Gastroesophageal sphincter (tissue), 4 donors: ENCODE results near the gene OGA. TPM values are rescaled to one million over a fixed set of nuclear protein-coding genes. Genes with fewer than 3 reads are reported as not detected.

ENCODE experiments used
- ATAC-seq: fragments of 150-250 bp; one replicate; pipeline ENCODE4 v1.9.1; 2016; ENCODE audit warnings: mild to moderate bottlenecking, moderate library complexity
- H3K27ac ChIP-seq, 4 donors: fragments of 200-600 bp; sonication (generic) in 3 of 4; 1 replicate in 3 of 4; 2 replicates in 1 of 4; pipeline ENCODE4 v1.5.1; 2016 to 2019
- H3K27me3 ChIP-seq: fragments of 200-600 bp; sonication (generic); one replicate; pipeline ENCODE4 v1.5.1; 2019
- H3K36me3 ChIP-seq, 2 donors: fragments of 200-600 bp; sonication (generic); one replicate each; pipeline ENCODE4 v1.5.1; 2019; ENCODE audit warnings: control low read depth in 1 of 2
- H3K4me1 ChIP-seq, 3 donors: fragments of 200-600 bp; sonication (generic); 1 replicate in 2 of 3; 2 replicates in 1 of 3; pipeline ENCODE4 v1.5.1; 2016 to 2019; ENCODE audit warnings: control low read depth in 2 of 3
- H3K4me3 ChIP-seq, 2 donors: fragments of 200-600 bp; sonication (generic); one replicate each; pipeline ENCODE4 v1.5.1; 2019; ENCODE audit warnings: mild to moderate bottlenecking in 1 of 2, moderate library complexity in 1 of 2
- H3K9me3 ChIP-seq, 3 donors: fragments of 200-600 bp; sonication (generic); one replicate each; pipeline ENCODE4 v1.5.1; 2017 to 2019; ENCODE audit warnings: control low read depth in 2 of 3
- EP300 ChIP-seq: sonication (generic); formaldehyde crosslinking; IDR thresholded peaks from one replicate; pipeline ENCODE4 v1.6.1; 2017; ENCODE audit warnings: antibody characterized with exemption, mild to moderate bottlenecking
- POLR2A ChIP-seq, 2 donors: fragments of 450-650 bp; IDR thresholded peaks; one replicate each; pipeline ENCODE4 v1.6.1; 2017; ENCODE audit warnings: antibody characterized with exemption in 2 of 2, mild to moderate bottlenecking in 2 of 2, moderate library complexity in 1 of 2
- POLR2AphosphoS5 ChIP-seq: sonication (generic); formaldehyde crosslinking; IDR thresholded peaks from one replicate; pipeline ENCODE4 v1.6.1; 2017; ENCODE audit warnings: antibody characterized with exemption
- WGBS, 2 donors: methylation state at CpG; one replicate each; pipeline ENCODE4 v1.1.5; 2018; ENCODE audit warnings: low coverage in 1 of 2; 5-methylcytosine and 5-hydroxymethylcytosine counted together
- total RNA-seq, 4 donors: library from RNA; depleted of rRNA; stranded (reverse); fragments of >200 nt; gene quantifications; one replicate each; pipeline ENCODE4 v1.1.0, GENCODE V29; 2016
- TF ChIP-seq, protein P1 (sequence below), 4 experiments: fragments of 200-600 bp in 2 of 4; fragments of 450-650 bp in 2 of 4; sonication (generic) in 1 of 4; IDR thresholded peaks; one replicate each; pipeline ENCODE4 v1.5.1; 2017 to 2019; ENCODE audit warnings: antibody characterized with exemption in 4 of 4, mild to moderate bottlenecking in 2 of 4, moderate library complexity in 2 of 4

Gene OGA
- total RNA-seq, 4 donors from 2014 or later = 92.5 to 163 (median 115) TPM

DNA sequence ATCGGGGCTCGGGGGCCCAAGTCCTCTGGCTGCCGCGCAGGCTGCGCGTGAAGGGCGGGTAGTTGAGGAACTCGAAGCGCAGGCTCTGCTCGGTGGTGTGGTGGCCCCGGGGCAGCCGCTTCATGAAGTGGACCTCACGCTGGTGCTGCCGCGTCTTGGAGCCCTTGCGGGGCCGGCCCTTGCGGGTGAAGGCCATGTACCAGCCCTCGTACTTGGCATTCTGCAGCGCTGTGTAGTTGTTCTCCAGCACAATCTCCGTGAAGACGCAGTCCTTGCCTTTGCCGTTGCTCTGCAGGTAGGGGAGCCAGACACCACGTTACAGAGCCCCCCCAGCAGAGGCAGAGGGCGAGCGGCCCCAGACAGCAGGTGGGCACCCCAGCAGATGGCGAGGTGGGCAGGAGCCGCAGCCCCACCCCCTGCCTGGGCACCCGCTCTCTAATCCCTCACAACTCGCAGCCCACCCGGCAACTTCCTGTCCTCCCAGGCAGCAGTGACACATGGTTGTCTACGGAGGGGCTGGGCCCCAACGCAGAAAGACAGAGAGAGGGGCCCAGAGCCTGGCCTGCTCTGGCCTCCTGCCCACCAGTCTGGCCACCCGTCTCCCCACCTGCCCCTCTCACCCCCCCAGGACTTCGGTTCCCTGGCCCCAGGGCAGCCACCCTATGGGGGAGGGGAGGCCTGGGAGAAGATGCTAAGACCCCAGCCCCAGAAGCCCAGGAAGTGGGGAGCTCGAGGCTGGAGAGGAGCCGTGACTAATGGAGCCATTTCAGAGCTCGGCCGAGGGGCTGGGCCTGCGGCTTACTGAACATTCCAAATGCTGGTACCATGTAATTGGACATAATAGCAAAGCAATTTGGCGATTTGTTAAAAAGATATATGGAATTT lies 47.7 kb downstream of the OGA start:
- no peaks in the 10 kb centered on the region for H3K36me3 ChIP-seq
- ATAC-seq = no peak
- 81 to 100% methylated on average over 1 to 6 of the region's 41 CpGs for WGBS, 2 donors
- TF ChIP-seq EP300 (no peak), POLR2AphosphoS5 (no peak), POLR2A (IDR thresholded peaks at IDR 0.05) (no peak)
- TF ChIP-seq, protein P1, sequence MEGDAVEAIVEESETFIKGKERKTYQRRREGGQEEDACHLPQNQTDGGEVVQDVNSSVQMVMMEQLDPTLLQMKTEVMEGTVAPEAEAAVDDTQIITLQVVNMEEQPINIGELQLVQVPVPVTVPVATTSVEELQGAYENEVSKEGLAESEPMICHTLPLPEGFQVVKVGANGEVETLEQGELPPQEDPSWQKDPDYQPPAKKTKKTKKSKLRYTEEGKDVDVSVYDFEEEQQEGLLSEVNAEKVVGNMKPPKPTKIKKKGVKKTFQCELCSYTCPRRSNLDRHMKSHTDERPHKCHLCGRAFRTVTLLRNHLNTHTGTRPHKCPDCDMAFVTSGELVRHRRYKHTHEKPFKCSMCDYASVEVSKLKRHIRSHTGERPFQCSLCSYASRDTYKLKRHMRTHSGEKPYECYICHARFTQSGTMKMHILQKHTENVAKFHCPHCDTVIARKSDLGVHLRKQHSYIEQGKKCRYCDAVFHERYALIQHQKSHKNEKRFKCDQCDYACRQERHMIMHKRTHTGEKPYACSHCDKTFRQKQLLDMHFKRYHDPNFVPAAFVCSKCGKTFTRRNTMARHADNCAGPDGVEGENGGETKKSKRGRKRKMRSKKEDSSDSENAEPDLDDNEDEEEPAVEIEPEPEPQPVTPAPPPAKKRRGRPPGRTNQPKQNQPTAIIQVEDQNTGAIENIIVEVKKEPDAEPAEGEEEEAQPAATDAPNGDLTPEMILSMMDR (IDR thresholded peaks at IDR 0.05) = no peak
- H3K27me3 ChIP-seq = peaks cover 89% of the 10 kb centered on the region
- H3K4me1 ChIP-seq = peaks cover 0 to 26% (median 11%) of the 10 kb centered on the region in 3 donors
- H3K27ac ChIP-seq = no peak overlapping the region
- no peaks in the 10 kb centered on the region for H3K9me3 ChIP-seq
- no peak overlapping the region for H3K4me3 ChIP-seq

DNA sequence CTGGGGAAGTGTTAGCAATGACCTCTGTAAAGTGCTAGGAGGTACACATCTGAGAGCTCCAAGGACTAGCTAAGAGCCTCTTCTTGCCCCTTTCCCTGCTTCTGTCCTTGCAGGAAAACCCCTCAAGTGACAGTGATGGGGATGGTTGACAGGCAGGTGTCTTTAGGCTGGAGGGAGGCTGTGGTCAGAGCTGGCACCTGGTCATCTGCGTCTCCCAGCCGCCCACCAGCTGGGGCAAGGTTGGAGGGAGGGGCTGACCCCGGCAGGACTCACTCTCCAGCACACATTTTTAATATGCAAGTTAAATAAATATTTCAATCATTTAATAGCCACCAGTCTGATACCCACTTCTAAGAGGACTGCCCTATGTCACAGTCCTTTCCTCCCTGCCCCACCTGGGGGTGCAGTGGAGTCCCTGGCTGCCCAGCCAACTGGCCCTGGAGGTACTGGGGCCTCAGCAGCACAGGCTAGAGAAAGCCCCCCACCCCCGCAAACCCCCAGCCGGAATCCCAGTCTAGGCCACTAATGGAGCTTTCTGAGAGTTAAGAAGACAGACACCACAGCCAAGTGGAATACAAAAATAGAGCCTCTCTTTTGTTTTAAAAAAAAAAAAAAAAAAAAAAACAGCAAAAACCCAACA lies 48.6 kb downstream of the OGA start:
- Histone ChIP-seq H3K36me3 (no peaks in the 10 kb centered on the region), H3K4me1 (peaks cover 0 to 16% (median 3%) of the 10 kb centered on the region in 3 donors), H3K4me3 (no peak overlapping the region), H3K27me3 (peaks cover 87% of the 10 kb centered on the region), H3K9me3 (no peaks in the 10 kb centered on the region), H3K27ac (no peak overlapping the region)
- no peak for ATAC-seq
- TF ChIP-seq EP300 = no peak
- whole genome bisulfite sequencing, 2 donors = 69 to 80% methylated on average over 1 to 2 of the region's 5 CpGs

GRCh38 chr10:101768791-101769170 lies 49.5 kb downstream of the OGA start:
- no peak for ATAC-seq
- 84 to 94% methylated on average over 4 to 8 of the region's 8 CpGs for WGBS, 2 donors
- H3K4me1 ChIP-seq = peaks cover 0 to 8% (median 0%) of the 10 kb centered on the region in 3 donors
- H3K27me3 ChIP-seq = peaks cover 85% of the 10 kb centered on the region
- no peak overlapping the region for H3K27ac ChIP-seq
- no peak overlapping the region for H3K4me3 ChIP-seq
- TF ChIP-seq, protein P1 (IDR thresholded peaks at IDR 0.05) = no peak
- TF ChIP-seq POLR2A (IDR thresholded peaks at IDR 0.05) (no peak), EP300 (no peak), POLR2AphosphoS5 (no peak)
- no peaks in the 10 kb centered on the region for H3K36me3 ChIP-seq
- H3K9me3 ChIP-seq = no peaks in the 10 kb centered on the region

GRCh38 chr10:101767966-101768790 lies 50.1 kb downstream of the OGA start:
- no peak for ATAC-seq
- H3K27me3 ChIP-seq = peaks cover 85% of the 10 kb centered on the region
- no peak for TF ChIP-seq EP300
- no peak for TF ChIP-seq POLR2A (IDR thresholded peaks at IDR 0.05)
- TF ChIP-seq POLR2AphosphoS5 = no peak
- TF ChIP-seq, protein P1 (IDR thresholded peaks at IDR 0.05) = no peak

DNA sequence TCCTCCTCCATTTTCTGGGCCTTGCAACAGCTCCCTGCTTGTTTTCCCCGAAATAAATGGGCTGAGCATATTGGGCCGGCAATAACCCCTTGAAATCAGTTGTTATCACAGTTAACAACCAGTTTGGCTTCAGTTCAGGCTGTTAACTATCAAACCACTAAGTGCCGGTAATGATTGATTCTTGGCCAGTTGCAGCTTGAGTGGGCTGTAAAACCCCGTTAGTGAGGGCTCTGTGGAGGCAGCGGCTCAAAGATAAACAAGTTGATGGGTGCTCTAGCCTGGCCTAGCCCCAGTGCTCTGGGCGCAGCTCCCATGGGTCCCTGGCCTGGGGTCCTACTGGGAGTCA lies 50.7 kb downstream of the OGA start:
- TF ChIP-seq POLR2AphosphoS5 (no peak), POLR2A (IDR thresholded peaks at IDR 0.05) (no peak), EP300 (no peak)
- TF ChIP-seq, protein P1 (IDR thresholded peaks at IDR 0.05) = no peak
- no peak for ATAC-seq
- Histone ChIP-seq H3K36me3 (no peaks in the 10 kb centered on the region), H3K27me3 (peaks cover 85% of the 10 kb centered on the region), H3K4me3 (no peak overlapping the region), H3K27ac (no peak overlapping the region), H3K9me3 (no peaks in the 10 kb centered on the region), H3K4me1 (no peaks in the 10 kb centered on the region)
- WGBS, 2 donors = 47 to 72% methylated on average over 2 to 4 of the region's 6 CpGs

More at GRCh38 chr10:101767966-101768790, 50.1 kb downstream of the OGA start:
- peaks cover 0 to 2% (median 0%) of the 10 kb centered on the region in 3 donors for H3K4me1 ChIP-seq
- no peak overlapping the region for H3K27ac ChIP-seq
- no peaks in the 10 kb centered on the region for H3K9me3 ChIP-seq
- H3K36me3 ChIP-seq = no peaks in the 10 kb centered on the region
- no peak overlapping the region for H3K4me3 ChIP-seq
- WGBS, 2 donors = 50 to 79% methylated on average over 5 to 6 of the region's 14 CpGs
